ENCODE results near the gene LHFPL4.

DNA sequence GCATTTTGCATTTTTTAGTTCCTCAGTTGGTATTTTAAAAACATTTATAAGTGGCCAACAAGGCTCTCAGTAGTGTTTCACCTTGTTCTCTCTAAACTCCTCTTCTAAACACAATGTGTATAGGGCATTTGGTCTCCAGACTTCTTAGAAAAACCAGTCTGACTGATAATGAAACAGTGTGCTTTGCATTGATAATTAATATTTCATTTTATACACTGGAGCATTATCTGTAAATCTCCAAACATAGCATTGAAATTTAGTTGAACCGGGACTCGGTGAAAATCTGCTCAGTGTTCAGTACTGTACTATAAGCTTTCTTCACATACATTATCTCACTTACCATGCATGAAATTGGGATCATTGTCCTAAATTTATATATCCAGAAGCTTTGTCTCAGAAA lies 102.6 kb downstream of the LHFPL4 start:
- TF ChIP-seq EZH2 (IDR thresholded peaks at IDR 0.05; ENCODE audit: low read depth), result no peak
- TF ChIP-seq, protein P1, sequence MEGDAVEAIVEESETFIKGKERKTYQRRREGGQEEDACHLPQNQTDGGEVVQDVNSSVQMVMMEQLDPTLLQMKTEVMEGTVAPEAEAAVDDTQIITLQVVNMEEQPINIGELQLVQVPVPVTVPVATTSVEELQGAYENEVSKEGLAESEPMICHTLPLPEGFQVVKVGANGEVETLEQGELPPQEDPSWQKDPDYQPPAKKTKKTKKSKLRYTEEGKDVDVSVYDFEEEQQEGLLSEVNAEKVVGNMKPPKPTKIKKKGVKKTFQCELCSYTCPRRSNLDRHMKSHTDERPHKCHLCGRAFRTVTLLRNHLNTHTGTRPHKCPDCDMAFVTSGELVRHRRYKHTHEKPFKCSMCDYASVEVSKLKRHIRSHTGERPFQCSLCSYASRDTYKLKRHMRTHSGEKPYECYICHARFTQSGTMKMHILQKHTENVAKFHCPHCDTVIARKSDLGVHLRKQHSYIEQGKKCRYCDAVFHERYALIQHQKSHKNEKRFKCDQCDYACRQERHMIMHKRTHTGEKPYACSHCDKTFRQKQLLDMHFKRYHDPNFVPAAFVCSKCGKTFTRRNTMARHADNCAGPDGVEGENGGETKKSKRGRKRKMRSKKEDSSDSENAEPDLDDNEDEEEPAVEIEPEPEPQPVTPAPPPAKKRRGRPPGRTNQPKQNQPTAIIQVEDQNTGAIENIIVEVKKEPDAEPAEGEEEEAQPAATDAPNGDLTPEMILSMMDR (conservative IDR thresholded peaks at IDR 0.05), result no peak

Measured in PC-9 (cell line).